ENCODE measurements around the gene PDE8B.

GRCh38 chr5:77308154-77308960, 97.9 kb downstream of the PDE8B start:
- TF ChIP-seq ELF4 (IDR thresholded peaks at IDR 0.05) = no peak
- no peak for TF ChIP-seq CTBP1 (IDR thresholded peaks at IDR 0.05; ENCODE audit: borderline replicate concordance)
- TF ChIP-seq ZNF384 (IDR thresholded peaks at IDR 0.05) = no peak
